K562 (cell line): ENCODE measurements around the gene ACTL8. TPM values are rescaled to one million over a fixed set of nuclear protein-coding genes. Genes with fewer than 3 reads are reported as not detected.

Source experiments
- ATAC-seq: fragments of 200-7000 bp; cut with Tn5 transposase; 3 replicates; pipeline ENCODE4 v1.9.1; 2020; ENCODE audit warnings: moderate library complexity
- BruUV-seq: library from RNA; stranded (reverse); fragments of 400-500 nt; replicated peaks from 2 replicates; lab custom pipeline; 2021; lab: Mats Ljungman, UMichigan
- CTCF ChIA-PET: fragments of 300-600 bp; formaldehyde crosslinking; extraction: SDS; loops from one replicate; lab custom pipeline; 2021; ENCODE audit warnings: low intra/inter-chr PET ratio; lab: Yijun Ruan, JAX
- POLR2A ChIA-PET: fragments of 300-600, 350-650 bp; sonication (Branson Sonifier 250); formaldehyde crosslinking; extraction: SDS; loops from one replicate; lab custom pipeline; 2021; ENCODE audit warnings: antibody characterized with exemption, inconsistent platforms; lab: Yijun Ruan, JAX
- DNase-seq, 4 experiments: peaks; one replicate each; pipeline versions ENCODE4 v3.0.0 to v3.0.0-alpha.2; 2011 to 2018; ENCODE audit warnings: low spot score in 3 of 4, mixed read lengths in 3 of 4; ENCODE audit errors: extremely low read depth in 1 of 4
- FAIRE-seq: peaks from 2 replicates; lab custom pipeline; 2011; peaks lifted over from hg19 to GRCh38; lab: Jason Lieb, UNC
- H2AFZ ChIP-seq: 2 replicates; pipeline ENCODE4 v1.6.0; 2011; ENCODE audit warnings: low read depth, low read length, control low read depth, inconsistent platforms
- H3K27ac ChIP-seq: fragments of 200-600 bp; 3 replicates; pipeline ENCODE4 v1.8.0; 2011; ENCODE audit warnings: low read depth, mild to moderate bottlenecking, control low read depth, inconsistent platforms, low read length, moderate library complexity, mixed read lengths; ENCODE audit errors: extremely low read depth
- H3K27me3 ChIP-seq, 2 experiments: fragments of 300-600 bp in 1 of 2; 2 replicates in 1 of 2; 3 replicates in 1 of 2; pipeline versions ENCODE4 v1.6.0 to v1.8.0; 2011; ENCODE audit warnings: inconsistent platforms in 2 of 2, low read length in 2 of 2, mild to moderate bottlenecking in 1 of 2, mixed read lengths in 1 of 2, moderate library complexity in 1 of 2; ENCODE audit not compliant: control insufficient read depth in 2 of 2, insufficient read depth in 2 of 2
- H3K36me3 ChIP-seq: fragments of 300-600 bp; 3 replicates; pipeline ENCODE4 v1.8.0; 2011; ENCODE audit warnings: mild to moderate bottlenecking, low read length, inconsistent platforms; ENCODE audit not compliant: control insufficient read depth, insufficient read depth
- H3K4me1 ChIP-seq, 2 experiments: fragments of 200-600 bp in 1 of 2; replicated peaks in 1 of 2; 2 replicates in 1 of 2; 3 replicates in 1 of 2; pipeline versions ENCODE4 v1.5.1 to v1.8.0; 2011; ENCODE audit warnings: inconsistent platforms in 2 of 2, low read length in 2 of 2, mild to moderate bottlenecking in 1 of 2, mixed read lengths in 1 of 2, moderate library complexity in 1 of 2; ENCODE audit not compliant: control insufficient read depth in 2 of 2, insufficient read depth in 2 of 2
- H3K4me2 ChIP-seq: 2 replicates; pipeline ENCODE4 v1.6.1; 2011; ENCODE audit warnings: low read length, control low read depth, inconsistent platforms, mixed read lengths; ENCODE audit not compliant: insufficient read depth
- H3K4me3 ChIP-seq: fragments of 200-600 bp; sonication (generic), shearing (Covaris generic); 2 replicates; pipeline ENCODE4 v1.5.1; 2016; ENCODE audit warnings: control low read depth, inconsistent platforms
- H3K79me2 ChIP-seq: fragments of 200-600 bp; 3 replicates; pipeline ENCODE4 v1.8.0; 2011; ENCODE audit warnings: low read length, inconsistent platforms; ENCODE audit not compliant: control insufficient read depth, insufficient read depth
- H3K9ac ChIP-seq, 2 experiments: 2 replicates each; pipeline versions ENCODE4 v1.6.0 to v1.6.1; 2011; ENCODE audit warnings: low read depth in 2 of 2, low read length in 2 of 2, control low read depth in 1 of 2, inconsistent platforms in 1 of 2, mild to moderate bottlenecking in 1 of 2, mixed read lengths in 1 of 2; ENCODE audit not compliant: insufficient read depth in 1 of 2
- H3K9me1 ChIP-seq: one replicate; pipeline ENCODE4 v1.6.0; 2011; ENCODE audit warnings: inconsistent platforms, mild to moderate bottlenecking, low read length, moderate library complexity; ENCODE audit not compliant: control insufficient read depth, insufficient read depth
- H3K9me3 ChIP-seq: replicated peaks from 2 replicates; pipeline ENCODE4 v1.5.1; 2011; ENCODE audit warnings: low read depth, low read length, inconsistent platforms; ENCODE audit not compliant: control insufficient read depth, insufficient read depth
- H4K20me1 ChIP-seq: replicated peaks from 2 replicates; pipeline ENCODE4 v1.6.1; 2011; ENCODE audit warnings: low read length, inconsistent platforms, mixed read lengths; ENCODE audit not compliant: control insufficient read depth, insufficient read depth
- ASH1L ChIP-seq: fragments of 450-650 bp; IDR thresholded peaks from 2 replicates; pipeline ENCODE4 v1.6.1; 2018; ENCODE audit warnings: borderline replicate concordance, mild to moderate bottlenecking, low read depth; ENCODE audit not compliant: partially characterized antibody
- DDX20 ChIP-seq: fragments of 450-650 bp; IDR thresholded peaks from 2 replicates; pipeline ENCODE4 v1.6.1; 2016; ENCODE audit warnings: missing genetic modification characterization, low read depth, mild to moderate bottlenecking, missing compliant biosample characterization, moderate library complexity
- ESRRB ChIP-seq: fragments of 250-450 bp; sonication (Bioruptor Pico); IDR thresholded peaks from 2 replicates; pipeline ENCODE4 v1.5.0; 2020; ENCODE audit warnings: mild to moderate bottlenecking, moderate library complexity, borderline replicate concordance
- KAT8 ChIP-seq: fragments of 450-650 bp; IDR thresholded peaks from 2 replicates; pipeline ENCODE4 v1.6.1; 2016; ENCODE audit warnings: low read depth, mild to moderate bottlenecking
- RFX5 ChIP-seq: IDR thresholded peaks from 2 replicates; pipeline ENCODE4 v1.6.1; 2011; ENCODE audit warnings: low read depth, mild to moderate bottlenecking, improper control_type of control experiment, low read length
- TBL1XR1 ChIP-seq, 2 experiments: IDR thresholded peaks; 2 replicates each; pipeline ENCODE4 v1.6.1; 2012; ENCODE audit warnings: improper control_type of control experiment in 2 of 2, low read length in 2 of 2, mild to moderate bottlenecking in 1 of 2
- ZBTB2 ChIP-seq: fragments of 450-650 bp; IDR thresholded peaks from 2 replicates; pipeline ENCODE4 v1.6.1; 2016; ENCODE audit warnings: antibody characterized with exemption
- ZBTB33 ChIP-seq: sonication (generic); formaldehyde crosslinking; IDR thresholded peaks from 2 replicates; pipeline ENCODE4 v1.8.1; 2023; ENCODE audit warnings: mild to moderate bottlenecking, missing genetic modification reagents
- ZNF408 ChIP-seq: fragments of 250-450 bp; sonication (Bioruptor Pico); IDR thresholded peaks from 2 replicates; pipeline ENCODE4 v1.4.0; 2020; ENCODE audit warnings: low read depth, mild to moderate bottlenecking, moderate library complexity
- ZNF561 ChIP-seq: fragments of 450-650 bp; formaldehyde crosslinking; conservative IDR thresholded peaks from 2 replicates; pipeline ENCODE4 v1.4.0; 2020; ENCODE audit warnings: mild to moderate bottlenecking, moderate library complexity
- WGBS: fragments of 100-300 bp; shearing (Covaris generic); methylation state at CpG from one replicate; pipeline ENCODE4 v1.1.6; 2016; ENCODE audit warnings: low coverage, mixed read lengths; ENCODE audit not compliant: insufficient coverage; ENCODE audit errors: missing lambda C conversion rate; 5-methylcytosine and 5-hydroxymethylcytosine counted together
- in situ Hi-C: fragments of 300-500 bp; cut with MboI; formaldehyde crosslinking; loops from 4 replicates; pipeline ENCODE4 v1.15.0; 2018; ENCODE audit warnings: inconsistent platforms, mixed read lengths
- intact Hi-C: fragments of 100-400 bp; cut with micrococcal nuclease; formaldehyde crosslinking; loops from 2 replicates; pipeline ENCODE4 v1.14.2; 2022
- polyA plus RNA-seq, 8 experiments: library from polyadenylated mRNA; depleted of rRNA in 4 of 8; stranded (reverse) in 5 of 8; unstranded in 3 of 8; fragments of >200 nt; fragmentation: Nextera tagmentation in 2 of 8; fragmentation: Illumina TruSeq in 1 of 8; extraction: Ambion mirVana in 2 of 8; extraction: Trizol in 1 of 8; gene quantifications; 2 replicates each; pipeline versions ENCODE4 v1.2.1 to v1.2.3, GENCODE V29; 2011 to 2014; ENCODE audit warnings: inconsistent platforms in 1 of 8, missing spikeins in 1 of 8
- total RNA-seq, 7 experiments: library from RNA; depleted of rRNA in 6 of 7; stranded (reverse); fragments of >200 nt in 6 of 7; fragmentation: Illumina TruSeq in 2 of 7; extraction: Trizol in 2 of 7; gene quantifications; 2 replicates each; pipeline versions ENCODE4 v1.2.1 to v1.2.3, GENCODE V29; 2011 to 2021; ENCODE audit warnings: low replicate concordance in 1 of 7

ACTL8 gene
- total and polyA plus RNA-seq, 9 of the 15 experiments (the other 6 are each of a cell fraction or from before 2014, with no cell fraction given): 0.30 to 3.3 (median 1.6) TPM

- FAIRE-seq (no peak), DNase-seq (no peak), ATAC-seq (no peak)
- Histone ChIP-seq H3K9ac (no peak overlapping the region), H3K36me3 (no peaks in the 10 kb centered on the region), H3K27me3 (peaks cover 2 to 34% of the 10 kb centered on the region in 2 experiments; a peak in 3 of 5 replicates), H4K20me1 (peaks cover 8% of the 10 kb centered on the region; the same call in 1 of the 2 replicates), H3K4me3 (no peak overlapping the region), H2AFZ (no peak overlapping the region), H3K4me1 (no peaks in the 10 kb centered on the region), H3K9me1 (no peaks in the 10 kb centered on the region), H3K4me2 (no peak overlapping the region), H3K9me3 (no peaks in the 10 kb centered on the region), H3K27ac (no peak overlapping the region), H3K79me2 (no peaks in the 10 kb centered on the region)
- ChIA-PET CTCF (no interaction called here), POLR2A (interaction anchor here (0.7 to 1.1 kb wide), 2 partner anchors 13 to 20 kb away, joined by 3 to 4 read pairs; no protein-coding TSS in a partner anchor)
- intact Hi-C loops (no loop called here), in situ Hi-C loops (no loop called here)
- BruUV-seq: no TSS peak
- 1% methylated on average over 6 of the region's 7 CpGs for WGBS
- no peak for TF ChIP-seq ZBTB2
- TF ChIP-seq ZNF408 (CRISPR knock-in tag): no peak
- no peak for TF ChIP-seq ESRRB (CRISPR knock-in tag)
- TF ChIP-seq ZNF561 (CRISPR knock-in tag): no peak
- no peak for TF ChIP-seq DDX20 (tag)
- TF ChIP-seq ASH1L: no peak
- no peak for TF ChIP-seq RFX5
- no peak for TF ChIP-seq TBL1XR1 (IDR thresholded peaks at IDR 0.05; ENCODE audit: low read length in 2 of 2)
- no peak for TF ChIP-seq KAT8
- TF ChIP-seq ZBTB33 (CRISPR knock-in tag): no peak
Measured at GRCh38 chr1:17856496-17857108, 101.5 kb downstream of the ACTL8 start.
